ENCODE measurements around the gene MYL5.

MYL5 gene

DNA sequence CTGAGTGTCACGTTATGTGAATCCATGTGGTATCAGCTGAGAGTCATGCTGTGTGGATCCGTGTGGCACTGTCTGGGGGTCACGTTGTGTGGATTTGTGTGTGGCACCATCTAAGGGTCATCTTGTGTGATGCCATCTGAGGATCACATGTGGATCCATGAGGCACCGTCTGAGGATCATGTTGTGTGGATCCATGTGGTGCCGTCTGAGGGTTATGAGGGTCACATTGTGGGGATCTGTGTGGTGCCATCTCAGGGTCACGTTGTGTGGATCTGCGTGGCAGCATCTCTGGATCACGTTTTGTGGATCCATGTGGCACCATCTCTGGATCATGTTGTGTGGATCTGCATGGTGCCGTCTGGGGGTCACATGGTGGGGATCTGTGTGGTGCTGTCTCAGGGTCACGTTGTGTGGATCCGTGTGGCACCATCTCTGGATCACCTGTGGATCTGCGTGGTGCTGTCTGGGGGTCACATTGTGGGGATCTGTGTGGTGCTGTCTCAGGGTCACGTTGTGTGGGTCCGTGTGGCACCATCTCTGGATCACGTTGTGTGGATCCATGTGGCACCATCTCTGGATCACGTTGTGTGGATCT lies 42.0 kb upstream of the MYL5 start:
- ATAC-seq: no peak

DNA sequence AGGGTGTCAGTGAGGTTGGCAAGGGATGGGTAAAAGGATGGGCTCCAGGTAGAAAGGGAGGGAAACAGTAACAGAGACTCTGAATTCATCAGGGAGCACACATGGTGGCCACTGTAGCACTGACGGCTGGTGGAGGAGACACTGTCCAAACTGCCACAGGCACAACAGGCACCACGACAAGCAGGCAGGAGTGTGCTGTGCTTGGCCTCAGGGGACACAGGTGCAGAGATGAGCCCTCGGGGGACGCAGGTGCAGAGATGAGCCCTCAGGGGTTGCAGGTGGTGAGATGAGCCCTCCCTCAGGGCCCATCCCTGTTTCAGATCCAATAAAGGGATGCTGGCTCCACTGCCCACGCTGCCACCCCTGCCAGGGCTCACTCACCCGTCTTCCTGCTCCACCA lies 41.4 kb upstream of the MYL5 start:
- TF ChIP-seq ZFP30 (CRISPR knock-in tag; IDR thresholded peaks at IDR 0.05) (no peak), OSR1 (CRISPR knock-in tag; IDR thresholded peaks at IDR 0.05) (no peak), ZNF8 (CRISPR knock-in tag; IDR thresholded peaks at IDR 0.05) (no peak)
- ATAC-seq: no peak

More for the DNA sequence above, 42.0 kb upstream of the MYL5 start:
- TF ChIP-seq PPARA (CRISPR knock-in tag; IDR thresholded peaks at IDR 0.05; ENCODE audit: borderline replicate concordance) (no peak), ZC3H10 (CRISPR knock-in tag; IDR thresholded peaks at IDR 0.05) (no peak), SNAI2 (CRISPR knock-in tag; IDR thresholded peaks at IDR 0.05) (no peak), ARNTL (CRISPR knock-in tag; IDR thresholded peaks at IDR 0.05; ENCODE audit: borderline replicate concordance, low read depth) (no peak), TOX (CRISPR knock-in tag; IDR thresholded peaks at IDR 0.05; ENCODE audit: borderline replicate concordance) (no peak), TCF4 (CRISPR knock-in tag; IDR thresholded peaks at IDR 0.05; ENCODE audit: borderline replicate concordance) (no peak), ZNF70 (CRISPR knock-in tag; IDR thresholded peaks at IDR 0.05) (no peak), ZFP3 (CRISPR knock-in tag; IDR thresholded peaks at IDR 0.05) (no peak), GLIS3 (CRISPR knock-in tag; IDR thresholded peaks at IDR 0.05) (no peak), ESRRG (CRISPR knock-in tag; IDR thresholded peaks at IDR 0.05) (no peak), ZNF8 (CRISPR knock-in tag; IDR thresholded peaks at IDR 0.05) (no peak), ZFP30 (CRISPR knock-in tag; IDR thresholded peaks at IDR 0.05) (no peak), CSDC2 (CRISPR knock-in tag; IDR thresholded peaks at IDR 0.05) (no peak), ISL1 (CRISPR knock-in tag; IDR thresholded peaks at IDR 0.05) (no peak), OSR1 (CRISPR knock-in tag; IDR thresholded peaks at IDR 0.05) (no peak), BACH2 (CRISPR knock-in tag; IDR thresholded peaks at IDR 0.05; ENCODE audit: borderline replicate concordance) (no peak)
- TF ChIP-seq, protein P1, sequence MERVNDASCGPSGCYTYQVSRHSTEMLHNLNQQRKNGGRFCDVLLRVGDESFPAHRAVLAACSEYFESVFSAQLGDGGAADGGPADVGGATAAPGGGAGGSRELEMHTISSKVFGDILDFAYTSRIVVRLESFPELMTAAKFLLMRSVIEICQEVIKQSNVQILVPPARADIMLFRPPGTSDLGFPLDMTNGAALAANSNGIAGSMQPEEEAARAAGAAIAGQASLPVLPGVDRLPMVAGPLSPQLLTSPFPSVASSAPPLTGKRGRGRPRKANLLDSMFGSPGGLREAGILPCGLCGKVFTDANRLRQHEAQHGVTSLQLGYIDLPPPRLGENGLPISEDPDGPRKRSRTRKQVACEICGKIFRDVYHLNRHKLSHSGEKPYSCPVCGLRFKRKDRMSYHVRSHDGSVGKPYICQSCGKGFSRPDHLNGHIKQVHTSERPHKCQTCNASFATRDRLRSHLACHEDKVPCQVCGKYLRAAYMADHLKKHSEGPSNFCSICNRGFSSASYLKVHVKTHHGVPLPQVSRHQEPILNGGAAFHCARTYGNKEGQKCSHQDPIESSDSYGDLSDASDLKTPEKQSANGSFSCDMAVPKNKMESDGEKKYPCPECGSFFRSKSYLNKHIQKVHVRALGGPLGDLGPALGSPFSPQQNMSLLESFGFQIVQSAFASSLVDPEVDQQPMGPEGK (CRISPR knock-in tag; IDR thresholded peaks at IDR 0.05; ENCODE audit: borderline replicate concordance): no peak
- TF ChIP-seq, protein P2, sequence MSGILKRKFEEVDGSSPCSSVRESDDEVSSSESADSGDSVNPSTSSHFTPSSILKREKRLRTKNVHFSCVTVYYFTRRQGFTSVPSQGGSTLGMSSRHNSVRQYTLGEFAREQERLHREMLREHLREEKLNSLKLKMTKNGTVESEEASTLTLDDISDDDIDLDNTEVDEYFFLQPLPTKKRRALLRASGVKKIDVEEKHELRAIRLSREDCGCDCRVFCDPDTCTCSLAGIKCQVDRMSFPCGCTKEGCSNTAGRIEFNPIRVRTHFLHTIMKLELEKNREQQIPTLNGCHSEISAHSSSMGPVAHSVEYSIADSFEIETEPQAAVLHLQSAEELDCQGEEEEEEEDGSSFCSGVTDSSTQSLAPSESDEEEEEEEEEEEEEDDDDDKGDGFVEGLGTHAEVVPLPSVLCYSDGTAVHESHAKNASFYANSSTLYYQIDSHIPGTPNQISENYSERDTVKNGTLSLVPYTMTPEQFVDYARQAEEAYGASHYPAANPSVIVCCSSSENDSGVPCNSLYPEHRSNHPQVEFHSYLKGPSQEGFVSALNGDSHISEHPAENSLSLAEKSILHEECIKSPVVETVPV (CRISPR knock-in tag; IDR thresholded peaks at IDR 0.05): no peak
- TF ChIP-seq, protein P3, sequence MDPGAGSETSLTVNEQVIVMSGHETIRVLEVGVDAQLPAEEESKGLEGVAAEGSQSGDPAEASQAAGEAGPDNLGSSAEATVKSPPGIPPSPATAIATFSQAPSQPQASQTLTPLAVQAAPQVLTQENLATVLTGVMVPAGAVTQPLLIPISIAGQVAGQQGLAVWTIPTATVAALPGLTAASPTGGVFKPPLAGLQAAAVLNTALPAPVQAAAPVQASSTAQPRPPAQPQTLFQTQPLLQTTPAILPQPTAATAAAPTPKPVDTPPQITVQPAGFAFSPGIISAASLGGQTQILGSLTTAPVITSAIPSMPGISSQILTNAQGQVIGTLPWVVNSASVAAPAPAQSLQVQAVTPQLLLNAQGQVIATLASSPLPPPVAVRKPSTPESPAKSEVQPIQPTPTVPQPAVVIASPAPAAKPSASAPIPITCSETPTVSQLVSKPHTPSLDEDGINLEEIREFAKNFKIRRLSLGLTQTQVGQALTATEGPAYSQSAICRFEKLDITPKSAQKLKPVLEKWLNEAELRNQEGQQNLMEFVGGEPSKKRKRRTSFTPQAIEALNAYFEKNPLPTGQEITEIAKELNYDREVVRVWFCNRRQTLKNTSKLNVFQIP (CRISPR knock-in tag; IDR thresholded peaks at IDR 0.05; ENCODE audit: borderline replicate concordance, low read depth): no peak
- TF ChIP-seq, protein P4, sequence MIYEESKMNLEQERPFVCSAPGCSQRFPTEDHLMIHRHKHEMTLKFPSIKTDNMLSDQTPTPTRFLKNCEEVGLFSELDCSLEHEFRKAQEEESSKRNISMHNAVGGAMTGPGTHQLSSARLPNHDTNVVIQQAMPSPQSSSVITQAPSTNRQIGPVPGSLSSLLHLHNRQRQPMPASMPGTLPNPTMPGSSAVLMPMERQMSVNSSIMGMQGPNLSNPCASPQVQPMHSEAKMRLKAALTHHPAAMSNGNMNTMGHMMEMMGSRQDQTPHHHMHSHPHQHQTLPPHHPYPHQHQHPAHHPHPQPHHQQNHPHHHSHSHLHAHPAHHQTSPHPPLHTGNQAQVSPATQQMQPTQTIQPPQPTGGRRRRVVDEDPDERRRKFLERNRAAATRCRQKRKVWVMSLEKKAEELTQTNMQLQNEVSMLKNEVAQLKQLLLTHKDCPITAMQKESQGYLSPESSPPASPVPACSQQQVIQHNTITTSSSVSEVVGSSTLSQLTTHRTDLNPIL (CRISPR knock-in tag; IDR thresholded peaks at IDR 0.05; ENCODE audit: low read depth): no peak

DNA sequence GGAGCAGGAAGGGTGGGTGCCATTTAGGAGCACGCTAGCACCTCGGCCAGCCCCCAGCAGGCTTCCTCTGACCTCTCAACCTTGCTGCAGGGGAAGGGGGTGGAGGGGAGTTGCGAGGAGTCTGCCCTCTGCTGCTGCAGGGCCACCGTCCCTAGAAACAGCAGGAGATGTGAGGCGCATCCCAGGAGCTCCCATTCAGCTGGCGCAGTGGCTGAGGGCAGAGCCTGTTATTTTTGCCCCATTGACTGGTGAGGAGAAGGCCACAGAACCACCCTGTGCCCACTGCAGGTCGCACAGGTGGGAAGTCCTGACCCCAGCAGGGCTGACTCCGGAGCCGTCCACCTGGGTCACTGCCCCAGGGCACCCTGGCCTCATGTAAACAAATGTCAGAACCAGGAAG lies 40.9 kb upstream of the MYL5 start:
- TF ChIP-seq ISL1 (CRISPR knock-in tag; IDR thresholded peaks at IDR 0.05): no peak
- no peak for ATAC-seq

DNA sequence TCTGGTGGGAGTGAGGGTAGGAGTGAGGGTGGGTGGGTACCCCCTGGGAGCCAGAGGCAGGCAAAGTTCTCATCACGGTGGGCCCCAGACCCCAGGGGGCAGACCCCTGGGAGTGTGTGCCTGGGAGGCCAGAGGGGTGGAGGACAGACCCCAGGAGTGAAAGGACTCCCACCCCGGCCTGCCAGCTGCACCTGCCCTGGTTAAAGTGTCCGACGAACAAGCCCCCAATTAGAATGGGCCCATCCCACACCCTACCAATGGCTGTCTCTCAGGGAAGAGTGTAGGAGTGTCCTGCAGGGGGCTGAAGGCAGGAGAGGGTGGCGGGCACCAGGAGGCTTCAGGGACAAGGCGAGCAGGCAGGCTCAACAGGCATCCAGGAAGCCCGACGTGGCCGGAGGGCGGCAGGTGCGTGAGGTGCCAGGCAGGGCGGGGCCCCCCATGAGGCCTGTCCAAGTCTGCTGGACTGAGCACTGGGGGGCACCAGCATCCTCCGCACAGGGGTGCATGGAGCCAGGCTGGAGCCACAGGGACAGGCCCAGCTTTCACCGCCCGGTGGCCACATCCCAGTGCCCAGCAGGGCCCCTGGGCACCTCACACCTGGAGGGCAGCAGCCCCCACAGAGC lies 40.3 kb upstream of the MYL5 start:
- ATAC-seq: no peak

More for the DNA sequence above, 40.3 kb upstream of the MYL5 start:
- no peak for TF ChIP-seq ISL1 (CRISPR knock-in tag; IDR thresholded peaks at IDR 0.05)
- TF ChIP-seq, protein P3 (CRISPR knock-in tag; IDR thresholded peaks at IDR 0.05; ENCODE audit: borderline replicate concordance, low read depth): no peak
- no peak for TF ChIP-seq TOX (CRISPR knock-in tag; IDR thresholded peaks at IDR 0.05; ENCODE audit: borderline replicate concordance)
- no peak for TF ChIP-seq BACH2 (CRISPR knock-in tag; IDR thresholded peaks at IDR 0.05; ENCODE audit: borderline replicate concordance)
- TF ChIP-seq GLIS3 (CRISPR knock-in tag; IDR thresholded peaks at IDR 0.05): no peak
- no peak for TF ChIP-seq ARNTL (CRISPR knock-in tag; IDR thresholded peaks at IDR 0.05; ENCODE audit: borderline replicate concordance, low read depth)
- TF ChIP-seq RARB (CRISPR knock-in tag; IDR thresholded peaks at IDR 0.05): no peak
- TF ChIP-seq ZNF8 (CRISPR knock-in tag; IDR thresholded peaks at IDR 0.05): no peak
- TF ChIP-seq OSR1 (CRISPR knock-in tag; IDR thresholded peaks at IDR 0.05): no peak
- TF ChIP-seq, protein P1 (CRISPR knock-in tag; IDR thresholded peaks at IDR 0.05; ENCODE audit: borderline replicate concordance): no peak
- TF ChIP-seq ZNF70 (CRISPR knock-in tag; IDR thresholded peaks at IDR 0.05): no peak
- TF ChIP-seq ZC3H10 (CRISPR knock-in tag; IDR thresholded peaks at IDR 0.05): no peak
- TF ChIP-seq TCF4 (CRISPR knock-in tag; IDR thresholded peaks at IDR 0.05; ENCODE audit: borderline replicate concordance): no peak
